ENCODE measurements around the gene TLR8.

Gene TLR8

GRCh38 chrX:12951595-12951975, 45.2 kb downstream of the TLR8 start:
- Mint-ChIP-seq H3K9me3 (peaks cover 46% of the 10 kb centered on the region), H3K4me3 (no peak overlapping the region), H3K27me3 (ENCODE audit: low read depth, poor library complexity) (no peaks in the 10 kb centered on the region), H3K27ac (no peak overlapping the region), H3K36me3 (ENCODE audit: low read depth) (no peaks in the 10 kb centered on the region), H3K4me1 (peaks cover 48% of the 10 kb centered on the region)
- no peak for TF ChIP-seq CTCF (IDR thresholded peaks at IDR 0.05)
- DNase-seq: no peak

- Mint-ChIP-seq H3K4me1 (peaks cover 39% of the 10 kb centered on the region), H3K27ac (no peak overlapping the region), H3K9me3 (peaks cover 59% of the 10 kb centered on the region), H3K27me3 (ENCODE audit: low read depth, poor library complexity) (no peaks in the 10 kb centered on the region), H3K36me3 (ENCODE audit: low read depth) (no peaks in the 10 kb centered on the region), H3K4me3 (no peak overlapping the region)
- TF ChIP-seq CTCF (IDR thresholded peaks at IDR 0.05): no peak
- DNase-seq: no peak
Observed at GRCh38 chrX:12953420-12953819, 47.0 kb downstream of the TLR8 start.

- TF ChIP-seq CTCF (IDR thresholded peaks at IDR 0.05): no peak
- DNase-seq: no peak
- Mint-ChIP-seq H3K4me3 (no peak overlapping the region), H3K27ac (no peak overlapping the region), H3K27me3 (ENCODE audit: low read depth, poor library complexity) (no peaks in the 10 kb centered on the region), H3K9me3 (peaks cover 53% of the 10 kb centered on the region), H3K4me1 (peaks cover 30% of the 10 kb centered on the region), H3K36me3 (ENCODE audit: low read depth) (no peaks in the 10 kb centered on the region)
Observed at GRCh38 chrX:12954376-12954775, 48.0 kb downstream of the TLR8 start.

- Mint-ChIP-seq H3K4me1 (peaks cover 24% of the 10 kb centered on the region), H3K4me3 (no peak overlapping the region), H3K27me3 (ENCODE audit: low read depth, poor library complexity) (no peaks in the 10 kb centered on the region), H3K36me3 (ENCODE audit: low read depth) (no peaks in the 10 kb centered on the region), H3K9me3 (peaks cover 58% of the 10 kb centered on the region), H3K27ac (no peak overlapping the region)
- no peak for TF ChIP-seq CTCF (IDR thresholded peaks at IDR 0.05)
- no peak for DNase-seq
Observed at GRCh38 chrX:12954981-12955380, 48.6 kb downstream of the TLR8 start.

GRCh38 chrX:12955882-12956703, 49.7 kb downstream of the TLR8 start:
- Mint-ChIP-seq H3K4me1 (peaks cover 13% of the 10 kb centered on the region), H3K27ac (peak overlapping the region; percentile 95), H3K36me3 (ENCODE audit: low read depth) (no peaks in the 10 kb centered on the region), H3K4me3 (no peak overlapping the region), H3K9me3 (peaks cover 60% of the 10 kb centered on the region), H3K27me3 (ENCODE audit: low read depth, poor library complexity) (no peaks in the 10 kb centered on the region)
- DNase-seq: no peak
- TF ChIP-seq CTCF (IDR thresholded peaks at IDR 0.05): no peak

All from nephron progenitor cell (in vitro differentiated cells).